GF-D8 (cell line): ENCODE results near the gene PIP5K1C.

Source experiments
- DNase-seq: peaks from one replicate; lab custom pipeline; 2025; lab: John Stamatoyannopoulos, UW

PIP5K1C gene

DNA sequence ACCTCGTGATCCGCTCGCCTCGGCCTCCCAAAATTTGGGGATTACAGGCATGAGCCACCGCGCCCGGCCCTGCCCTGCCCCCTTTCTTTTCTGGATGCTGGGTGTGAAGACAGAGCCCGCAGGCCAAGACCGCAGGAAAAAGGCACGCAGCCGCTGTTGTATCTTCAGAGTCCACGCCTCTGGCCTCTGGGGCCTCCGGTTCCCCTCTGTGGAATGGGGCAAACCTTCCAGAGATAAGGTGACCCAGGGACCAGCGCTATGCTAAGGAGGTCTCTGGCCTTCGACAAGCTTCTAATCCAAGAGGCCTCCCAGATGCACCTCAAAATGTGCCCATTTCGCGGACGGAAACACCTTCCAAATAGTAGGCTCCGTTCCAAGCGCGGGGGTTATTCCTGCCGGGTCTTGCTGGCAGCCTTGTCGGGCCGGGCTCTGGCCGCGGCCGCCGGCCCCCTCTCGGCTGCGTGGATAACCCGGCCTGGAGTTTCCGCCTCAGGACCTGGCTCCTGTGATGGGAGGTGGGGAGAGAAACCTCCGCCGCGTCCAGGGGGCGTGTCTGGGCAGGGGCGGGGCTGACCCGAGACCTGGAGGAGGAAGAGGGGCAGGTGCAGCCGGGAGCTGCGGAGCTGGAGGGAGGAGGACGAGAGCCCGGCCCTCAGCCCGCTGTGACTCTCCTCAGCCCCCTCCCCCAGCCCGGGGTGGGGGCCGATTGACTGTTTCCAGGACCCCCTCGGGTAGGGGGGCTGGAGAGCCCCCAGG lies 21.0 kb upstream of the PIP5K1C start:
- DNase-seq: peak; percentile 15

GRCh38 chr19:3720349-3720917 lies 20.2 kb upstream of the PIP5K1C start:
- DNase-seq: no peak

DNA sequence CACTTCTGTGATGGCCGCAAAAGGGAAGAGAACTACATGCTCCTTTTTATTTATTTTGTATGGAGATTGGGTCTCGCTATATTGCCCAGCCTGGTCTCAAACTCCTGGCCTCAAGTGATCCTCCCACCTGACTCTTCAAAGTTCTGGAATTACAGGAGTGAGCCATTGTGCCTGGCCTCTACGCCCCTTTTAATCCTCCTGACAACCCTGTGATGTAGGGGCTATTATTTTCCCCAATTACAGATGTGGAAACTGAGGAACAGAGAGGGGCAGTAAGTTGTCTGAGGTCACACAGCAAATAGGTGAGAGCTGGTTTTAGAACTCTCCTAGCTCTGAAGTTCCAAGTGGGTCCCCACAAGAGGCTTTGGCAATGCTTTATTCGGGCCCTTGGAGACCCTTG lies 19.6 kb upstream of the PIP5K1C start:
- no peak for DNase-seq

DNA sequence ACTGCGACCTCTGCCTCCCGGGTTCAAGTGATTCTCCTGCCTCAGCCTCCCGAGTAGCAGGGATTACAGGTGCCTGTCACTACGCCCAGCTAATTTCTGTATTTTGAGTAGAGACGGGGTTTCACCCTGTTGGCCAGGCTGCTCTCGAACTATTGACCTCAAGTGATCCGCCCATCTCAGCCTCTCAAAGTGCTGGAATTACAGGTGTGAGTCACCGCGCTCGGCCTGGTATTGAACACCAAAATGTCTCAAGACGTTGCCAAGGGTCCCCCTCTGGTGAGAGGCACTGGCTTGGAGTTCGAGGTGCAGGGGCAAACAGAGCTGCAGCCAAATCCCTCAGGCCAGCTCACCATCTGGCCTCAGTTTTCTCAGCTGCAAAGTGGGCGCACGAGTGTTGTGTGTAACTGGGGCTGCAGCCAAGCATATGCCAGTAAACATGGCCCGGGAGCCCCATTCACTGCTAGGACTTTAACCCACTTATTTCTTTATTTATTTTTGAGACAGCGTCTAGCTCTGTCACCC lies 15.9 kb upstream of the PIP5K1C start:
- no peak for DNase-seq

DNA sequence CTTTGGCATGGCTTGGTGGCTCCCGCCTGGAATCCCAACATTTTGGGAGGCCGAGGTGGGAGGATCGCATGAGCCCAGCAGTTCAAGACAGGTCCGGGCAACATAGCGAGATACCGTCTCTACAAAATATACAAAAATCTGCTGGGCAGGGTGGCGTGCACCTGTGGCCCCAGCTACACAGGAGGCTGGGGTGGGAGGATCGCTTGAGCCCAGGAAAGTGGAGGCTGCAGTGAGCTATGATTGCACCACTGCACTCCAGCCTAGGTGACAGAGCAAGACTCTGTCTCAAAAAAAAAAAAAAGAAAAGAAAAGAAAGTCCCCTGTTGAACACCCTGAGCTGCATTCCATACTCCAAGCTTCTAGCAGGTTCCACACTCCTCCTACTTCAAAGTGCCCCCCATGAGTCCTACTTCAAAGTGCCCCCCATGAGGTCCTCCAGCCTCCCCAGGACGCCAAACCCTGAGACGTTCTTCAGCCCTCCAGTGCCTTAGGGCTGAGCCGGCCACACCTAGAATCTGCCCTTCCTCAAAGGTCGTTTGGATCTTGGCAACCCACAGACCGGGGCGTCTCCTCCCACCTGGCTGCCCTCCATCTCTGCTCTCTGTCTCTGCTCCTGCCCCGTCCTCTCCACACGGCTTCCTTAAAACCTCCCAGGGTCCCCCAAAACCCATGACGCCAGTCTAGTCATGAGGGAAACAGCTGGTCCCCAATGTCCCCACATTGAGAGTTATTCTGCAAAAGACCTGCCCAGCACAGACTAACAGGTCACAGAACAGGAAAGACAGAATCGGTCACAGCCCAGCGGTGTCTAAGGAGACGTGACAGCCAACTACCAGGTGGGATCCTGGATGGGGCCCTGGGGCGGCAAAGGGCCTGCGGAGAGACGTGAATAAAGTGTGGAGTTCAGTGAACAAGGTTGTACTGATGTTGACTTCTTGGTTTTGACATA lies 12.7 kb upstream of the PIP5K1C start:
- DNase-seq: no peak

GRCh38 chr19:3710265-3710812 lies 10.1 kb upstream of the PIP5K1C start:
- DNase-seq: peak; percentile 12

GRCh38 chr19:3708207-3708931 lies 8.1 kb upstream of the PIP5K1C start, which contains the start of gene TJP3:
Gene TJP3, plus strand, starts transcription at chr19:3708384. Its CDS starts 20,049 bp downstream, at chr19:3728433.
- DNase-seq: no peak

DNA sequence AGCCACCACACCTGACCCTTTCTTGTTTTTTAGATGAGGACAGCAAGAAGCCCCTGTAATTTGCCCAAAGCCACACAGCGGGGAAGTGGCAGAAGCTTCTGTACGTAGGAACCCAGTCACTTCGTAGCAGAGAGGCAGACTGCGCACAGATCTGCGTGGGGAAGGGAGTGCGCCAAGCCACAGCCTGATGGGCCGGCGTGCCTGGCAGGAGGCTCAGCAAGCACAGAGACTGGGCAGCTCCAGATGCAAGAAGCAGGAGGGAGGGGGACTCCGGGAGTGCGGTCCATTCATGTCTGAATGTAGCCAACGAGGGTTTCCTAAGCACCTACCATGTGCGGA lies 7.6 kb upstream of the PIP5K1C start:
- DNase-seq: no peak

DNA sequence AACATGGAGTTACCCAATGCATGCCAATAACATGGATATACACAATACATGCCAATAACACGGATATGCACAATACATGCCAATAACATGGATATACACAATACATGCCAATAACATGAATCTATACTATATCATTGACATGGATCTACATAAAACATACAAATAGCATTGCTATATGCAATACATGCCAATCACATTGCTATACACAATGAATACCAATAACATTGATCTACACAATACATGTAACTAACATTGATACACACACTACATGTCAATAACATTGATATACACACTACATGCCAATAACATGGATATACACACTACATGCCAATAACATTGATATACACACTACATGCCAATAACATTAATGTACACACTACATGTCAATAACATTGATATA lies 932 bp upstream of the PIP5K1C start:
- no peak for DNase-seq

- DNase-seq: no peak
Measured at GRCh38 chr19:3699741-3700241, 477 bp downstream of the PIP5K1C start.

- DNase-seq: no peak
Measured at GRCh38 chr19:3698974-3699740, 1.1 kb downstream of the PIP5K1C start.

DNA sequence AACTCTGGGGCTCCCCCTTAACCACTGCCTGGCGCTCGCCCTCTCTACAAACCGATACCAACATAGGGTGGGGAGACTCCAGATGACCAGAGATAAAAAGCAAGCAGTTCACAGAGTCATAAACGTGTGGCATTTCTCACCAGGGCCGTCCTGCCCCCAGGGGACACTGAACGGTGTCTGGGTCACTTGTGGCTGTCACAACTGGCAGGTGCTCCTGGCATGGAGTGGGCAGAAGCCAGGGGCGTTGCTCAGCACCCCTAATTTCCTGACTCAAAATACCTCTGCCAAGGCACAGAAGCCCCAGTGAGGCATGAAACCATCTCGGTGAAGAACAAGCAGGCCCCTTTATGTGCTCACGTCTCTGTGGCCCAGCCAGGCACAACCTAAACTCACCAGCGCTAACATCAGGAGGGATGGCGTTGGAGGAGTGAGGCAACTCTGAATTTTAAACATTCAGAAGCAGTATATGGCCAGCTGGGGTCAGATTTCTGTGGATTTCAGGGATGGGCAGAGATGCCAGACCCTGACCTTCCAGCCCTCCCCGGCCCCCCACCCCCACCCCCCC lies 1.8 kb downstream of the PIP5K1C start:
- DNase-seq: no peak

DNA sequence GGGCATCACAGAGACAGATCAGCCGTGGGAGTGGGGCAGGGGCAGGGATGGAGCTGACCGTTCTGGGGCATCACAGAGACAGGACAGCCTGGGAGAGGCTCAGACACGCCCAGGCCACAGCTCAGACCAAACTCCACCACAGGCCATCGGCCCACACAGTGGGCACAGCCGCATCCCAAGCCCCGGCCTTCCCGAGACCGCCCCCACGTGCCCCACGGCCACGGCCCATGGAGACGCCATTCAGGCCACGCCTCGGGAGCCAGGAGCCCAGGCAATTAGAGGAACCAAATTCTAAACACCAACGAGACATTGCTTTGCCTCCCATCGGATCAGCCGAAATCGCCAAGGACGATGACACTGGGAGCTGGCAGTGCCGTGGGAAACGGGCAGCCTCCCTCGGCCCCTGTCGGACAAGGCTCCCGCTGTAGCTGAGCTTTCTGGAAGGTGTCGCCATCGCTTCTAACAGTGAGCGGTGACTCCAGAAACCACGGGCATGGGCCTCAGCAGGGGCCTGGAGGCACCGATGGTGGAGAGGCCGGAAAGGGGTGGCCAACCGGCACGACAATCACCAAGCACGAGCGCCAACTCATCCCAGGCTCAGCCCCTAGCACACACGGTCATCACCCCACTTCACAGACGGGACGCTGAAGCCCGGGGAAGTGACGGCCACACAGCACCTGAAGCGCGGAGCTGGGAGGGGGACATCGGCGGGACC lies 2.4 kb downstream of the PIP5K1C start:
- no peak for DNase-seq

- no peak for DNase-seq
Measured at GRCh38 chr19:3697094-3697493, 3.2 kb downstream of the PIP5K1C start.

- DNase-seq: no peak
Measured at GRCh38 chr19:3696660-3696995, 3.6 kb downstream of the PIP5K1C start.

- DNase-seq: no peak
Measured at GRCh38 chr19:3695986-3696659, 4.1 kb downstream of the PIP5K1C start.

GRCh38 chr19:3695124-3695733 lies 5.0 kb downstream of the PIP5K1C start:
- DNase-seq: no peak

GRCh38 chr19:3694361-3695123 lies 5.7 kb downstream of the PIP5K1C start:
- no peak for DNase-seq
